HEK293T (cell line): ENCODE measurements around the gene ERN1.

Experiments
- CTCF ChIA-PET: fragments of 350-600 bp; formaldehyde crosslinking; extraction: SDS; loops from one replicate; lab custom pipeline; 2021; ENCODE audit warnings: antibody characterized with exemption, inconsistent platforms; lab: Yijun Ruan, JAX
- POLR2A ChIA-PET: fragments of 350-600 bp; formaldehyde crosslinking; extraction: SDS; loops from one replicate; lab custom pipeline; 2020; ENCODE audit warnings: antibody characterized with exemption, inconsistent platforms; lab: Yijun Ruan, JAX
- DNase-seq: peaks from one replicate; pipeline ENCODE4 v3.0.0; 2012; ENCODE audit warnings: mixed read lengths; ENCODE audit errors: extremely low spot score
- ARNT ChIP-seq: fragments of 450-650 bp; IDR thresholded peaks from 2 replicates; pipeline ENCODE4 v1.6.1; 2017; ENCODE audit warnings: mild to moderate bottlenecking
- BHLHE40 ChIP-seq: fragments of 450-650 bp; IDR thresholded peaks from 2 replicates; pipeline ENCODE4 v1.6.1; 2016; ENCODE audit warnings: mild to moderate bottlenecking, moderate library complexity, borderline replicate concordance
- CTBP1 ChIP-seq: fragments of 450-650 bp; IDR thresholded peaks from 2 replicates; pipeline ENCODE4 v1.6.1; 2016; ENCODE audit warnings: borderline replicate concordance
- ELF4 ChIP-seq: fragments of 450-650 bp; IDR thresholded peaks from 2 replicates; pipeline ENCODE4 v1.6.1; 2017; ENCODE audit warnings: antibody characterized with exemption
- FOXA1 ChIP-seq: fragments of 450-650 bp; IDR thresholded peaks from 2 replicates; pipeline ENCODE4 v1.6.1; 2016; ENCODE audit warnings: mild to moderate bottlenecking
- FOXK2 ChIP-seq: fragments of 450-650 bp; IDR thresholded peaks from 2 replicates; pipeline ENCODE4 v1.6.1; 2016; ENCODE audit warnings: mild to moderate bottlenecking
- FOXM1 ChIP-seq: fragments of 450-650 bp; IDR thresholded peaks from 2 replicates; pipeline ENCODE4 v1.6.1; 2017; ENCODE audit warnings: mild to moderate bottlenecking, borderline replicate concordance
- HDGF ChIP-seq: fragments of 450-650 bp; IDR thresholded peaks from 2 replicates; pipeline ENCODE4 v1.6.1; 2017; ENCODE audit warnings: antibody characterized with exemption, borderline replicate concordance
- L3MBTL2 ChIP-seq: fragments of 450-650 bp; conservative IDR thresholded peaks from 2 replicates; pipeline ENCODE4 v1.6.1; 2016; ENCODE audit warnings: mild to moderate bottlenecking
- LEF1 ChIP-seq: fragments of 450-650 bp; IDR thresholded peaks from 2 replicates; pipeline ENCODE4 v1.6.1; 2017; ENCODE audit warnings: mild to moderate bottlenecking, borderline replicate concordance
- NFRKB ChIP-seq: fragments of 450-650 bp; IDR thresholded peaks from 2 replicates; pipeline ENCODE4 v1.6.1; 2016; ENCODE audit warnings: mild to moderate bottlenecking, moderate library complexity
- SP1 ChIP-seq: fragments of 450-650 bp; IDR thresholded peaks from 2 replicates; pipeline ENCODE4 v1.6.1; 2017
- SUZ12 ChIP-seq: fragments of 450-650 bp; IDR thresholded peaks from 2 replicates; pipeline ENCODE4 v1.6.1; 2016; ENCODE audit warnings: mild to moderate bottlenecking
- TARDBP ChIP-seq: fragments of 450-650 bp; IDR thresholded peaks from 2 replicates; pipeline ENCODE4 v1.6.1; 2016
- ZNF384 ChIP-seq: fragments of 450-650 bp; IDR thresholded peaks from 2 replicates; pipeline ENCODE4 v1.6.1; 2016
- TF ChIP-seq, protein P1 (sequence below): fragments of 450-650 bp; IDR thresholded peaks from 2 replicates; pipeline ENCODE4 v1.6.1; 2016

ERN1 gene

DNA sequence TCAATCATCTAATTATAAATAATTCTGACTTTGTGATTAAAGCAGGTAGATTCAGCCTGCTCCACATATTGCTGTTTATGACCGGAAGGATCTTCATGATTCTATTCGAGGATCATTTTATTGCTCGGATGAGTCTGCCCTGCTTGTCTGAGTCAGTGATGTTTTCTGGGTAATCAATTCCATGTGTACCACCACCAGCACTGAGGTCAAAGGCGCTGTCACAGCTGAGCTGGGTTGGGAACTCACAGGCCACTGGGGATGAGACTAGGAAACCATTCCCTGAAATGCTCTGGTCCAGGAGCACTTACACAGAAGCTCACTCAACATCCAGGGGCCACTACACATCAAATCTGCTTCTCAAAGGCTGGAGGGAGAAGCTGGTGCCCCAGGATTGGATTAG lies 30.4 kb upstream of the ERN1 start:
- CTCF ChIA-PET: no interaction called here
- DNase-seq: no peak
- POLR2A ChIA-PET: interaction anchor here (8.7 kb wide), 1 partner anchor 15 kb away, joined by 51 read pairs; no protein-coding TSS in a partner anchor

DNA sequence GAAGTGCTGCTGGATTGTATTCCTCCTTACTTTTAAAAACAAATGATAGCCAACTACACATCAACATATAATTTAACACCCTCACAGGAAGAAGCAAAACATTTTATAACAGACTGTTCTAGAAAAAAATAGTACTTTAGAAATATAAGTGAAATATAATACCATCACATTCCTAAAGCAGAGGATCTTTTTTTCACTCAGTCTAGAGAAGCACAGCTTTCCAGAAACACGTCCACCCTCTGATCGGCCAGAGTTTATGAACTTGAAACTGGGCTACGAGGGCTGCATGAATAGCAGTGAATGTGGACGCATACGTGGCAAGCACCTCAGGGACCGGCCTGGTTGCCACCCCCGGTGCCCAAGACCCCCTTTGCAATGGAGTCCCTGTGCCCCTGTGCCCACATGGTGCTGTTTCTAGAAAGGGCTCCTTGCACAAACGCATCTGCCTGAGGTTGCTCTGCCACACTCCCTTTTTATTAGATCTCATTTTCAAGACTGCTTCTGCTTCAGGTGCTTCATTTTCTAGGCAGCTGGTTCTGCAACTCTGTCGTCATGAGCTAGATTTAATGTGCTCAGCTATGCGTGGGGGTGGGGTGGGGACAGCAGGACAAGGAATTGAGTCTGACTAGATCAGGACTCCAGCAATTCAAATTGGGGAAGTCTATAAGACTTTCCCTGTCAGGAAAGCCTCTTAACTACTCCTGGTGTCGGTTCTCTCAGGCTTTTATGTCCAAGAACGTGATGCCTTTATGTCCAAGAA lies 29.1 kb upstream of the ERN1 start:
- CTCF ChIA-PET: no interaction called here
- no peak for DNase-seq

More for the DNA sequence above, 30.4 kb upstream of the ERN1 start:
- TF ChIP-seq, protein P1, sequence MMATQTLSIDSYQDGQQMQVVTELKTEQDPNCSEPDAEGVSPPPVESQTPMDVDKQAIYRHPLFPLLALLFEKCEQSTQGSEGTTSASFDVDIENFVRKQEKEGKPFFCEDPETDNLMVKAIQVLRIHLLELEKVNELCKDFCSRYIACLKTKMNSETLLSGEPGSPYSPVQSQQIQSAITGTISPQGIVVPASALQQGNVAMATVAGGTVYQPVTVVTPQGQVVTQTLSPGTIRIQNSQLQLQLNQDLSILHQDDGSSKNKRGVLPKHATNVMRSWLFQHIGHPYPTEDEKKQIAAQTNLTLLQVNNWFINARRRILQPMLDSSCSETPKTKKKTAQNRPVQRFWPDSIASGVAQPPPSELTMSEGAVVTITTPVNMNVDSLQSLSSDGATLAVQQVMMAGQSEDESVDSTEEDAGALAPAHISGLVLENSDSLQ: no peak
- TF ChIP-seq SP1: no peak
- TF ChIP-seq FOXM1: no peak
- no peak for TF ChIP-seq FOXK2
- TF ChIP-seq BHLHE40: no peak
- no peak for TF ChIP-seq SUZ12
- no peak for TF ChIP-seq TARDBP
- no peak for TF ChIP-seq L3MBTL2
- TF ChIP-seq HDGF: no peak
- TF ChIP-seq LEF1: no peak
- no peak for TF ChIP-seq ELF4

DNA sequence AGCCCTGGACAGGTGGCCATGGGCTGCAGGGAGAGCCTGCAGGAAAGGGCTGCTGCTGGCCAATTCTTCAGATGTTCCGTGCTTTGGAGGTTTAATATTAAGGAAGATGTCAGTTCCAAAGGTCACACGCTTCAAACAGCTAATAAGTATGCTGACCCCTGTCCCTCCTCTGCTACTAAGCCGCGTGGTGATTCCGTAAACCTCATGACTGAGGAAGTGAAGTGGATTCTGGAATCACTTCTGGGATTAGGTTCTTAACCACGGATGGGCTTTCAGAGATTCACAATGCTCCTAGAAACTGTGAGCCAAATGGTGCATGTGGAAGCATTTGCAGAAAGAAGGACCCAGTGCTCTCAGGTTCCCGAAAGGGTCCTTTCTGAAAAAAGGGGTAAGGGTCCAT lies 28.5 kb upstream of the ERN1 start:
- ChIA-PET CTCF (no interaction called here), POLR2A (interaction anchor here (8.7 kb wide), 1 partner anchor 13 kb away, joined by 51 read pairs; no protein-coding TSS in a partner anchor)
- no peak for DNase-seq
- TF ChIP-seq ELF4 (no peak), SP1 (no peak), BHLHE40 (no peak), LEF1 (no peak), HDGF (no peak), L3MBTL2 (no peak), NFRKB (no peak), FOXM1 (no peak), ZNF384 (no peak)

More for the DNA sequence above, 29.1 kb upstream of the ERN1 start:
- no peak for TF ChIP-seq SP1
- TF ChIP-seq ELF4: no peak
- TF ChIP-seq FOXK2: no peak
- TF ChIP-seq ARNT: no peak
- TF ChIP-seq, protein P1: no peak
- no peak for TF ChIP-seq CTBP1
- no peak for TF ChIP-seq TARDBP
- TF ChIP-seq HDGF: no peak
- no peak for TF ChIP-seq LEF1
- TF ChIP-seq FOXA1: no peak
- TF ChIP-seq NFRKB: no peak
- TF ChIP-seq FOXM1: no peak
- TF ChIP-seq BHLHE40: no peak
- TF ChIP-seq ZNF384: no peak
- no peak for TF ChIP-seq L3MBTL2
- TF ChIP-seq SUZ12: no peak
- POLR2A ChIA-PET: interaction anchor here (8.7 kb wide), 1 partner anchor 13 kb away, joined by 51 read pairs; no protein-coding TSS in a partner anchor

DNA sequence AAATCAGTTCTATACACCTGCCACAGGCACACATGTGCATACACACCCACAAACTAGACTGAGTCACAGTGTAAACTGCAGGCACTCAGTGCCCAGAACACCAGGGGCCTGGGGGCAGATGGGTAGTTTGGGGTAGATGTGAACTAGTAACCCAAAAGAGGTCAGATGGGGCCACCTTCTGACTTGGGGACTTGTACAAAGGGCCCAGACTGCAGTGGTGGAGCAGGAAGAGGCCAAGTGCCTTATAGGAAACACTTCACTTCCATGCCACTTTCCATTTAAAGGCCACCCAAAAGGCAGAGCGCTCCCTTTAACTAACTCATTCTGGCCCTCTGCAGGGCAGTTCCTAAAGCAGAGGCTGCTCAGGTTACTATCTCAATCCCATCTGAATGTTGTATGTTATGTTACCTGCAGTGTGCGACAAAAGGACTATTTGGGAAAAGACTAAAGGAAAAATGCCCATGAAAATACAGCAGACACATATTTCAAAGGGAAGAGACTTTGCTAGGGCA lies 27.8 kb upstream of the ERN1 start:
- DNase-seq: no peak
- ChIA-PET POLR2A (interaction anchor here (8.7 kb wide), 1 partner anchor 12 kb away, joined by 51 read pairs; no protein-coding TSS in a partner anchor), CTCF (no interaction called here)
- TF ChIP-seq TARDBP (no peak), SP1 (no peak)
- TF ChIP-seq, protein P1: no peak

DNA sequence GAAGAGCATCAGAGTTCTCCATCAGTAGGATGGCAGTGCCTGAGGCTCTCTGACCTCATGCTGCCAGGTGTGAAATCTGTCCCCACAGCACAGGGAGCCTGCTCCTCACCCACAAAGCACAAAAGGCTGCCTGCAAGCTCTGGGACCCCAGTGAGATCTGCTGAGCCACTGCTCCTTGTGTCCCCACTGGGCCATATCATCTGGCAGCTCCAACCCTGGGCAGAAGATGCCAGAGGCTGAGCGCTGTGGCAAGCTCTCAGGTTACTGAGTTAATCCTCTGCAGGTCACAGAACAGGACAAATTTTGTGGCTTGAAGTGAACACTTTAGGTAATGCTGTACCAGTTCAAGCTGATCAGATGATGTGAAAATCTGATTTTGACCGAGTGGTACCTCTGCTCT lies 26.7 kb upstream of the ERN1 start:
- DNase-seq: no peak
- TF ChIP-seq HDGF: no peak
- TF ChIP-seq ELF4: no peak
- no peak for TF ChIP-seq FOXM1
- TF ChIP-seq LEF1: no peak
- no peak for TF ChIP-seq ARNT
- no peak for TF ChIP-seq FOXK2
- TF ChIP-seq FOXA1: no peak
- TF ChIP-seq ZNF384: no peak
- TF ChIP-seq TARDBP: no peak
- TF ChIP-seq L3MBTL2: no peak
- TF ChIP-seq CTBP1: no peak
- TF ChIP-seq, protein P1: no peak
- TF ChIP-seq NFRKB: no peak
- no peak for TF ChIP-seq SP1
- no peak for TF ChIP-seq BHLHE40
- TF ChIP-seq SUZ12: no peak
- ChIA-PET POLR2A (interaction anchor here (8.7 kb wide), 1 partner anchor 11 kb away, joined by 51 read pairs; no protein-coding TSS in a partner anchor), CTCF (no interaction called here)
